T-helper 22 cell (primary cell): ENCODE results near the gene KCNQ2.

Experiments
- DNase-seq: peaks from one replicate; pipeline ENCODE4 v3.0.0-alpha.2; 2020; ENCODE audit warnings: low read depth

KCNQ2 gene

GRCh38 chr20:63501818-63502670 is 29.6 kb upstream of the KCNQ2 start:
- no peak for DNase-seq

- DNase-seq: no peak
These were observed 28.7 kb upstream of the KCNQ2 start for GRCh38 chr20:63500902-63501817.

- DNase-seq: no peak
These were observed 27.9 kb upstream of the KCNQ2 start for GRCh38 chr20:63500151-63500901.

GRCh38 chr20:63499338-63499969 is 27.0 kb upstream of the KCNQ2 start:
- no peak for DNase-seq

GRCh38 chr20:63498960-63499337 is 26.5 kb upstream of the KCNQ2 start, which contains the start of gene EEF1A2:
Gene EEF1A2 (minus strand): TSS chr20:63499083. CDS start chr20:63497763, 1,320 bp downstream.
- peak; percentile 53 for DNase-seq

GRCh38 chr20:63497946-63498935 is 25.8 kb upstream of the KCNQ2 start:
- no peak for DNase-seq

GRCh38 chr20:63497138-63497945 is 24.9 kb upstream of the KCNQ2 start:
- no peak for DNase-seq

- no peak for DNase-seq
These were observed 24.2 kb upstream of the KCNQ2 start for GRCh38 chr20:63496596-63497120.

- DNase-seq: peak; percentile 47
These were observed 23.5 kb upstream of the KCNQ2 start for GRCh38 chr20:63495741-63496595.

- no peak for DNase-seq
These were observed 22.8 kb upstream of the KCNQ2 start for GRCh38 chr20:63495167-63495720.

GRCh38 chr20:63494420-63495166 is 22.1 kb upstream of the KCNQ2 start:
- no peak for DNase-seq

GRCh38 chr20:63494084-63494419 is 21.6 kb upstream of the KCNQ2 start:
- no peak for DNase-seq

- no peak for DNase-seq
These were observed 21.1 kb upstream of the KCNQ2 start for GRCh38 chr20:63493563-63494020.

GRCh38 chr20:63492982-63493381 is 20.5 kb upstream of the KCNQ2 start:
- no peak for DNase-seq

- no peak for DNase-seq
These were observed 20.1 kb upstream of the KCNQ2 start for GRCh38 chr20:63492518-63492917.

- no peak for DNase-seq
These were observed 19.3 kb upstream of the KCNQ2 start for GRCh38 chr20:63491635-63492230.

GRCh38 chr20:63491078-63491477 is 18.6 kb upstream of the KCNQ2 start:
- no peak for DNase-seq
